Measurements from ENCODE around the gene DOCK4.

DNA sequence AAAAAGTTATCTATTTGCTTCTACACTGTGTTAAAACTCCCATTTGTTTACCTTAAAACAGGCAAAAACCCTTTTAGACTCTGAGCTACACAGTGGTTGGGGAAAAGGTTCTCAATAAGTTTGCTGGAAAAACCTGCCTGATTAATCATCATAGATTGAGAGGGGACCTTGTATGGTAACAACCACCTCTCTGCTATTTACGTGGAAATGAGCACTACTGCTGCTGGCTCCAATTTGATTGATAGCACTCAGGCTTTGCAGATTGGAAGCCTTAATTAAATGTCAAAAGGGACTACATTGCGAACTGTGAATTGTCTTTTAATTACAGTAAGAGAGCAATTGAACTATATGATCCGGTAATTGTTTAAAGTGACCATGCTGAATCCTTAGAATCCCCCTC, 525.0 kb downstream of the DOCK4 start:
- TF ChIP-seq POLR2A (IDR thresholded peaks at IDR 0.05): no peak
- TF ChIP-seq, protein P1, sequence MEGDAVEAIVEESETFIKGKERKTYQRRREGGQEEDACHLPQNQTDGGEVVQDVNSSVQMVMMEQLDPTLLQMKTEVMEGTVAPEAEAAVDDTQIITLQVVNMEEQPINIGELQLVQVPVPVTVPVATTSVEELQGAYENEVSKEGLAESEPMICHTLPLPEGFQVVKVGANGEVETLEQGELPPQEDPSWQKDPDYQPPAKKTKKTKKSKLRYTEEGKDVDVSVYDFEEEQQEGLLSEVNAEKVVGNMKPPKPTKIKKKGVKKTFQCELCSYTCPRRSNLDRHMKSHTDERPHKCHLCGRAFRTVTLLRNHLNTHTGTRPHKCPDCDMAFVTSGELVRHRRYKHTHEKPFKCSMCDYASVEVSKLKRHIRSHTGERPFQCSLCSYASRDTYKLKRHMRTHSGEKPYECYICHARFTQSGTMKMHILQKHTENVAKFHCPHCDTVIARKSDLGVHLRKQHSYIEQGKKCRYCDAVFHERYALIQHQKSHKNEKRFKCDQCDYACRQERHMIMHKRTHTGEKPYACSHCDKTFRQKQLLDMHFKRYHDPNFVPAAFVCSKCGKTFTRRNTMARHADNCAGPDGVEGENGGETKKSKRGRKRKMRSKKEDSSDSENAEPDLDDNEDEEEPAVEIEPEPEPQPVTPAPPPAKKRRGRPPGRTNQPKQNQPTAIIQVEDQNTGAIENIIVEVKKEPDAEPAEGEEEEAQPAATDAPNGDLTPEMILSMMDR (IDR thresholded peaks at IDR 0.05): no peak
